ENCODE measurements around the gene PDPR. TPM values are rescaled to one million over a fixed set of nuclear protein-coding genes. Genes with fewer than 3 reads are reported as not detected.
A peak's percentile ranks its signal among the peaks of the same experiment; 100 is the strongest.
"Not testable (repeated sequence)": the region's sequence is repeated elsewhere in the genome, so short reads cannot be mapped to it uniquely, and the experiment has no call there.

The PDPR gene
- total RNA-seq, 3 donors from 2014 or later (not counting 1 experiment from before 2014, with no cell fraction given): 50.0 to 73.9 (median 52.0) TPM

DNA sequence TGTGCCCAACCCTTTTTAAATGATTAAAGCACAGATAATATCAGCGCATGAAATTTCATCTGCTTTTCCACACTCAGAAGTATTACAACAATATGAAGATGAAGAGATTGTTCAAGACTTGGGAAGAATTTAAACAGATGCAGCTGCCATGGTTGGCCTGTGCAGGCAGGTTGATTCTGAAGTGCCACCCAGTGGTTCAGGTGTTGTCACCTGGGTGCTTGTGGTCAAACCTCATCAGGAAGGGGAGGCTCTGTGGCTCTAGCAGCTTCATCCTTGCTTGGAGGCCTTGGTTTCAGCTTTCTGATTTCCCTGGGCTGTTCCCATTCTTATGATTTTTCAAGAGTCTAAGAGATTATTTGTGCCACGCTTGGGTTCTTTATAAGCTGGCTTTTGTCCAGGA, 37.3 kb downstream of the PDPR start:
- TF ChIP-seq, protein P1, sequence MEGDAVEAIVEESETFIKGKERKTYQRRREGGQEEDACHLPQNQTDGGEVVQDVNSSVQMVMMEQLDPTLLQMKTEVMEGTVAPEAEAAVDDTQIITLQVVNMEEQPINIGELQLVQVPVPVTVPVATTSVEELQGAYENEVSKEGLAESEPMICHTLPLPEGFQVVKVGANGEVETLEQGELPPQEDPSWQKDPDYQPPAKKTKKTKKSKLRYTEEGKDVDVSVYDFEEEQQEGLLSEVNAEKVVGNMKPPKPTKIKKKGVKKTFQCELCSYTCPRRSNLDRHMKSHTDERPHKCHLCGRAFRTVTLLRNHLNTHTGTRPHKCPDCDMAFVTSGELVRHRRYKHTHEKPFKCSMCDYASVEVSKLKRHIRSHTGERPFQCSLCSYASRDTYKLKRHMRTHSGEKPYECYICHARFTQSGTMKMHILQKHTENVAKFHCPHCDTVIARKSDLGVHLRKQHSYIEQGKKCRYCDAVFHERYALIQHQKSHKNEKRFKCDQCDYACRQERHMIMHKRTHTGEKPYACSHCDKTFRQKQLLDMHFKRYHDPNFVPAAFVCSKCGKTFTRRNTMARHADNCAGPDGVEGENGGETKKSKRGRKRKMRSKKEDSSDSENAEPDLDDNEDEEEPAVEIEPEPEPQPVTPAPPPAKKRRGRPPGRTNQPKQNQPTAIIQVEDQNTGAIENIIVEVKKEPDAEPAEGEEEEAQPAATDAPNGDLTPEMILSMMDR (IDR thresholded peaks at IDR 0.05): no peak

DNA sequence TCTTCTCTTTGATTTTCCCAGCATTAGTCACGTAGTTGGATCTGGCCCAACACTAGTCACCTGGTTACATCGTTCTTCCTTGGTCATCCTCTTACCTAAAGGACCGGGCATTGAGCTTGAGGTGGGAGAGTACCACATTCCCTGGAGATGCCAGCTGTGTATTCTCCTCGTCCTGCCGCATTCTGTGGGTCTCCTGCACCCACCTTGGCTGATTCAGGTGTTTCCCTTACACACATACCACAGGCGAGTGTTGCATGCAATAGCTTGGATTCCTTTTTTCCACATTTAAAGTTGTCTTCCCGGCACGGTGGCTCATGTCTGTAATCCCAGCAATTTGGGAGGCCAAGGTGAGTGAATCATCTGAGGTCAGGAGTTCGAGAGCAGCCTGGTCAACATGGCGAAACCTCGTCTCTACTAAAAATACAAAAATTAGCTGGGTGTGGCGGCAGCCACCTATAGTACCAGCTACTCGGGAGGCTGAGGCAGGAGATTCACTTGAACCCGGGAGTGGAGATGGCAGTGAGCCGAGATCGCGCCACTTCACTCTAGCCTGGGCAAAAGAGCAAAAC, 37.9 kb downstream of the PDPR start:
- DNase-seq (no peak), ATAC-seq (no peak)
- Histone ChIP-seq H3K4me3 (ENCODE audit: low read length) (no peak overlapping the region), H3K36me3 (ENCODE audit: control insufficient read depth, insufficient read depth, low read length) (peaks cover 85% of the 10 kb centered on the region), H3K4me1 (ENCODE audit: control insufficient read depth, insufficient read depth, low read length) (peaks cover 4% of the 10 kb centered on the region), H3K27me3 (ENCODE audit: control insufficient read depth, insufficient read depth, low read length) (no peaks in the 10 kb centered on the region), H3K27ac (ENCODE audit: low read length) (no peak overlapping the region), H3K9me3 (ENCODE audit: control insufficient read depth, insufficient read depth, low read length) (no peaks in the 10 kb centered on the region)
- Mint-ChIP-seq H3K4me1 (no peaks in the 10 kb centered on the region), H3K27ac (no peak overlapping the region), H3K4me3 (no peak overlapping the region), H3K27me3 (ENCODE audit: low read depth in 2 of 2) (no peaks in the 10 kb centered on the region), H3K9me3 (no peaks in the 10 kb centered on the region), H3K36me3 (peaks cover 32% of the 10 kb centered on the region)
- WGBS (ENCODE audit: insufficient coverage): 89% methylated on average over 17 of the region's 17 CpGs
- TF ChIP-seq, protein P1 (IDR thresholded peaks at IDR 0.05): no peak
- intact Hi-C loops (cut with micrococcal nuclease): no loop called here

More for the DNA sequence above, 37.3 kb downstream of the PDPR start:
- H3K36me3 ChIP-seq (ENCODE audit: control insufficient read depth, insufficient read depth, low read length): peaks cover 79% of the 10 kb centered on the region
- H3K9me3 ChIP-seq (ENCODE audit: control insufficient read depth, insufficient read depth, low read length): no peaks in the 10 kb centered on the region
- no peak overlapping the region for H3K4me3 ChIP-seq (ENCODE audit: low read length)
- no peak overlapping the region for H3K27ac ChIP-seq (ENCODE audit: low read length)
- Mint-ChIP-seq H3K9me3 (no peaks in the 10 kb centered on the region), H3K4me3 (no peak overlapping the region), H3K27ac (no peak overlapping the region), H3K27me3 (ENCODE audit: low read depth in 2 of 2) (no peaks in the 10 kb centered on the region), H3K4me1 (no peaks in the 10 kb centered on the region), H3K36me3 (peaks cover 32% of the 10 kb centered on the region)
- no peak for DNase-seq
- WGBS (ENCODE audit: insufficient coverage): 99% methylated on average over 2 of the region's 2 CpGs
- no peaks in the 10 kb centered on the region for H3K27me3 ChIP-seq (ENCODE audit: control insufficient read depth, insufficient read depth, low read length)
- ATAC-seq: no peak
- intact Hi-C loops (cut with micrococcal nuclease): no loop called here
- peaks cover 4% of the 10 kb centered on the region for H3K4me1 ChIP-seq (ENCODE audit: control insufficient read depth, insufficient read depth, low read length)

DNA sequence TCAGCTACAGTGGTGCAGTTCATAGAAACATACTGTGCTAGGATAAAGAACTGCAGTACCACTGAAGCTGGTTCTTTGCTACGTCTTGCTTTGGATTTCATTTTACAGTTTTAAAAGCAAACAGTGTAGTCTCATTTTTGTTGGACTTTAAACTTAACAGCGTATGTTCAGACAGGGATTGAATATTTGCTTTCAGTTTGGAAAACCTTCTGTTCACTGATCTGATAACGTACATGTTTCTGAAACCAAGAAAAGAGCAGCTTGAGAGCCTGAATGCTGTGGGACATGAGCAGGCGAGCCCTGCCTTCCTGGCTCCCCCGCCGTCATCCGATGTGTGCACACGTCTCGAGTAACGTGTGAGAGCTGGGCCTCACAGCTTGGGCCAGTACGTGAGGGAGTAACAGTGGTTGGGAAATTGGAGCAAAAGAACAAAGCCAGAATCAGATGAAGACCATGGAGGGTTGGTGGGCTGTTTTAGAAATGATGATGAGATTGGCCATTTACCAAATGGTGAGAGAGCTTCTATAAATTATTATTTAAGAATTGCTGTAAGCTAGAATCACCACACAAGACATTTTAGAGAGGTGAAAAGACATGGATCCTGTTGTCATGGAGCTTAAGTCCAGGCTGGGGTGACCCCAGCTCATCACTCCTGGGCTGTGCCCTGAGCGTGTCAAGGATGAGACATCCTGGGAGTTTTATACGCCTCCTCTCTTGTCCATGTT, 38.6 kb downstream of the PDPR start:
- TF ChIP-seq, protein P1 (IDR thresholded peaks at IDR 0.05): no peak
- peaks cover 32% of the 10 kb centered on the region for H3K36me3 Mint-ChIP-seq
- H3K27ac Mint-ChIP-seq: peak overlapping the region in 1 of 2 donors; percentile 31
- ATAC-seq: no peak
- no peaks in the 10 kb centered on the region for H3K9me3 Mint-ChIP-seq
- H3K4me1 Mint-ChIP-seq: no peaks in the 10 kb centered on the region
- intact Hi-C loops (cut with micrococcal nuclease): no loop called here
- H3K27me3 ChIP-seq (ENCODE audit: control insufficient read depth, insufficient read depth, low read length): no peaks in the 10 kb centered on the region
- H3K27ac ChIP-seq (ENCODE audit: low read length): no peak overlapping the region
- H3K4me1 ChIP-seq (ENCODE audit: control insufficient read depth, insufficient read depth, low read length): peaks cover 4% of the 10 kb centered on the region
- H3K9me3 ChIP-seq (ENCODE audit: control insufficient read depth, insufficient read depth, low read length): no peaks in the 10 kb centered on the region
- H3K27me3 Mint-ChIP-seq (ENCODE audit: low read depth in 2 of 2): no peaks in the 10 kb centered on the region
- H3K4me3 Mint-ChIP-seq: no peak overlapping the region
- DNase-seq: no peak
- peaks cover 91% of the 10 kb centered on the region for H3K36me3 ChIP-seq (ENCODE audit: control insufficient read depth, insufficient read depth, low read length)
- H3K4me3 ChIP-seq (ENCODE audit: low read length): no peak overlapping the region
- WGBS (ENCODE audit: insufficient coverage): 98% methylated on average over 13 of the region's 13 CpGs

DNA sequence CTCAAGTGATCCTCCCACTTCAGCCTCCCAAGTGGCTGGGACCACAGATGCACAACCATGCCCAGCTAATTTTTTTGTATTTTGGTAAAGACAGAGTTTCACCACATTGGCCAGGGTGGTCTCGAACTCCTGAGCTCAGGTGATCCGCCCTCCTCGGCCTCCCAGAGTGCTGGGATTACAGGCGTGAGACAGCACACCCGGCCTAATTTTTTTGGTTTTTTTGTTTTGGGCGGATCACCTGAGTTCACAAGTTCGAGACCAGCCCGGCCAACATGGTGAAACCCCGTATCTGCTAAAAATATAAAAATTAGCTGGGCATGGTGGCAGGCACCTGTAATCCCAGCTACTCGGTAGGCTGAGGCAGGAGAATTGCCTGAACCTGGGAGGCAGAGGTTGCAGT, 40.6 kb downstream of the PDPR start:
- not testable (repeated sequence) for H3K9me3 Mint-ChIP-seq

More for the DNA sequence above, 40.6 kb downstream of the PDPR start:
- intact Hi-C loops (cut with micrococcal nuclease); H3K4me3 ChIP-seq (ENCODE audit: low read length); DNase-seq; H3K4me1 Mint-ChIP-seq; H3K27ac Mint-ChIP-seq; H3K27me3 Mint-ChIP-seq (ENCODE audit: low read depth in 2 of 2); H3K27ac ChIP-seq (ENCODE audit: low read length); H3K4me3 Mint-ChIP-seq; H3K27me3 ChIP-seq (ENCODE audit: control insufficient read depth, insufficient read depth, low read length); H3K4me1 ChIP-seq (ENCODE audit: control insufficient read depth, insufficient read depth, low read length); ATAC-seq; H3K9me3 ChIP-seq (ENCODE audit: control insufficient read depth, insufficient read depth, low read length): not testable (repeated sequence)
- 96% methylated on average over 10 of the region's 10 CpGs for WGBS (ENCODE audit: insufficient coverage)
- H3K36me3 Mint-ChIP-seq: peaks cover 26% of the 10 kb centered on the region
- peaks cover 97% of the 10 kb centered on the region for H3K36me3 ChIP-seq (ENCODE audit: control insufficient read depth, insufficient read depth, low read length)
